ENCODE results near the gene CFAP206. TPM values are rescaled to one million over a fixed set of nuclear protein-coding genes. Genes with fewer than 3 reads are reported as not detected.
A peak's percentile ranks its signal among the peaks of the same experiment; 100 is the strongest.

The CFAP206 gene
- total and polyA plus RNA-seq, 2 donors from 2014 or later, result 2.5 to 2.6 TPM

GRCh38 chr6:87465051-87465450 lies 57.3 kb downstream of the CFAP206 start:
- Histone ChIP-seq H3K9ac (ENCODE audit: low read length in 3 of 3) (no peak overlapping the region), H3K27ac (ENCODE audit: low read depth in 2 of 2, low read length in 2 of 2) (no peak overlapping the region), H3K36me3 (ENCODE audit: control insufficient read depth in 2 of 3, insufficient read depth in 3 of 3, low read length in 3 of 3) (no peaks in the 10 kb centered on the region), H3K9me3 (ENCODE audit: control insufficient read depth in 2 of 3, insufficient read depth in 1 of 3, low read length in 3 of 3) (no peaks in the 10 kb centered on the region), H3K4me3 (ENCODE audit: low read length in 3 of 3) (no peak overlapping the region), H3K27me3 (ENCODE audit: control insufficient read depth, insufficient read depth, low read length) (no peaks in the 10 kb centered on the region), H3K4me1 (ENCODE audit: control insufficient read depth in 2 of 3, insufficient read depth in 2 of 3, low read depth in 1 of 3, low read length in 3 of 3) (no peaks in the 10 kb centered on the region)
- no peak for DNase-seq
- TF ChIP-seq CTCF (IDR thresholded peaks at IDR 0.05; ENCODE audit: borderline replicate concordance, extremely low read depth, insufficient read depth), result no peak
- intact Hi-C loops (cut with DNase I), result no loop called here
- no peak for FAIRE-seq

GRCh38 chr6:87472525-87473418 lies 65.0 kb downstream of the CFAP206 start, which contains the start of gene SLC35A1:
Gene SLC35A1 (plus strand): TSS chr6:87472974. CDS start chr6:87473004, 30 bp downstream.
- Histone ChIP-seq H3K27me3 (ENCODE audit: control insufficient read depth, insufficient read depth, low read length) (no peaks in the 10 kb centered on the region), H3K36me3 (ENCODE audit: control insufficient read depth in 2 of 3, insufficient read depth in 3 of 3, low read length in 3 of 3) (no peaks in the 10 kb centered on the region), H3K4me3 (ENCODE audit: low read length in 3 of 3) (peak within 1 kb of the TSS; percentile 95 to 98 (median 96)), H3K9me3 (ENCODE audit: control insufficient read depth in 2 of 3, insufficient read depth in 1 of 3, low read length in 3 of 3) (no peaks in the 10 kb centered on the region), H3K4me1 (ENCODE audit: control insufficient read depth in 2 of 3, insufficient read depth in 2 of 3, low read depth in 1 of 3, low read length in 3 of 3) (peaks cover 0 to 5% (median 5%) of the 10 kb centered on the region in 3 donors), H3K9ac (ENCODE audit: low read length in 3 of 3) (peak within 1 kb of the TSS; percentile 92 to 98 (median 93)), H3K27ac (ENCODE audit: low read depth in 2 of 2, low read length in 2 of 2) (peak within 1 kb of the TSS; percentile 98)
- DNase-seq, result peak; percentile 91 to 95 (median 94)
- TF ChIP-seq CTCF (IDR thresholded peaks at IDR 0.05; ENCODE audit: borderline replicate concordance, extremely low read depth, insufficient read depth), result no peak
- FAIRE-seq, result no peak
- intact Hi-C loops (cut with DNase I), result no loop called here

DNA sequence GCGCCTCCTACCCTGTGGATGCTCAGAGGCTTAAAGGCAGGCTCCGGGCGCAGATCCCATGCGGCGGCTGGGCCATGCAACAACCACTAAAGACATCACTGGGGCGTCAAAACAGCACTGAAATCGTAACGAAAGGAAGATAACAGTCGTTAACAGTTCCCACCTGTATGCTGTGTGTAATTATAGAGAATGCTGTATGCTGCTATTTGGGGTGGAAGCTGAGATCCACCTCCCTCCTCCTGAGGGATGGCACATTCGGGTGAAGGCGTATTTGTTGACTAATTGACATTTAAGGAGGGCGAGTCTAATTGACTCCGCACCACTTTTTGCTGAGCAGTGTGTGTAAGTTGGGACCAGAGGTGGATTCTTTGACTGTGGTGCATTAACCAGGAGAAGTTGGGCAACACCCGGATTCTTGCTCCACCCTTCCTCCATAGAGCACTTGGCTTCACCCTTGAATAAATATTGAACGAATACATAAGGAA lies 65.7 kb downstream of the CFAP206 start:
- no peak for TF ChIP-seq CTCF (IDR thresholded peaks at IDR 0.05; ENCODE audit: borderline replicate concordance, extremely low read depth, insufficient read depth)
- peak overlapping the region; percentile 72 to 98 (median 96) for H3K4me3 ChIP-seq (ENCODE audit: low read length in 3 of 3)
- no peaks in the 10 kb centered on the region for H3K36me3 ChIP-seq (ENCODE audit: control insufficient read depth in 2 of 3, insufficient read depth in 3 of 3, low read length in 3 of 3)
- H3K27ac ChIP-seq (ENCODE audit: low read depth in 2 of 2, low read length in 2 of 2), result peak overlapping the region in 1 of 2 donors; percentile 98
- intact Hi-C loops (cut with DNase I), result no loop called here
- H3K27me3 ChIP-seq (ENCODE audit: control insufficient read depth, insufficient read depth, low read length), result no peaks in the 10 kb centered on the region
- no peaks in the 10 kb centered on the region for H3K9me3 ChIP-seq (ENCODE audit: control insufficient read depth in 2 of 3, insufficient read depth in 1 of 3, low read length in 3 of 3)
- DNase-seq (peak in 3 of 5 donors; percentile 36 to 77 (median 71)), FAIRE-seq (no peak)
- peaks cover 0 to 5% (median 5%) of the 10 kb centered on the region in 3 donors for H3K4me1 ChIP-seq (ENCODE audit: control insufficient read depth in 2 of 3, insufficient read depth in 2 of 3, low read depth in 1 of 3, low read length in 3 of 3)
- H3K9ac ChIP-seq (ENCODE audit: low read length in 3 of 3), result peak overlapping the region; percentile 64 to 93 (median 85)
